ENCODE measurements around the gene CPNE9. TPM values are rescaled to one million over a fixed set of nuclear protein-coding genes. Genes with fewer than 3 reads are reported as not detected.
A peak's percentile ranks its signal among the peaks of the same experiment; 100 is the strongest.

Gene CPNE9
- total RNA-seq, 1 experiment from 2014 or later: 0.07 TPM

DNA sequence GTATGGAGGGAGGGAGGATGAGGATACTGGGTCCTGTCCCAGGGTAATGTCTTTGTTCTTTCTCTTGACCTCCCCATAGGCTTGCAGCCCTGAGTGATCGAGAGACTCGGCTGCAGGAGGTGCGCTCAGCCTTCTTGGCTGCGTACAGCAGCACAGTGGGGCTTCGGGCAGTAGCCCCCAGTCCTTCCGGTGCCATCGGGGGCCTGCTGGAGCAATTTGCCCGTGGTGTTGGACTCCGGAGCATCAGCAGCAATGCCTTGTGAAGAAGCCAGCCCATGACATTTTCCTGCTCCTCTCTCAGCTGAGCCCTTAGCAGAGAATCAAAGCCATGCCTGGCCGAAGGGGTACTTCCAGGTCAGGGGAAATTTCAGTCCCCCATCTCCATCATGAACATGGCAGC, 1.9 kb upstream of the CPNE9 start:
- DNase-seq: no peak
- H3K27me3 ChIP-seq (ENCODE audit: low read length): peaks cover 13% of the 10 kb centered on the region
- H3K36me3 ChIP-seq (ENCODE audit: low read depth, low read length): no peaks in the 10 kb centered on the region
- no peaks in the 10 kb centered on the region for H3K79me2 ChIP-seq (ENCODE audit: low read length)
- H3K9me2 ChIP-seq (replicated peaks; ENCODE audit: low read length): no peaks in the 10 kb centered on the region
- H2AFZ ChIP-seq (ENCODE audit: low read length): no peak overlapping the region
- BruUV-seq (replicated peaks): no TSS peak
- no peak for TF ChIP-seq EZH2phosphoT487 (IDR thresholded peaks at IDR 0.05; ENCODE audit: borderline replicate concordance, low read length)
- intact Hi-C loops (cut with micrococcal nuclease): no loop called here
- no peak overlapping the region for H3K9ac ChIP-seq (ENCODE audit: low read length)
- H3K4me1 ChIP-seq (ENCODE audit: insufficient read depth, low read length): peaks cover 12% of the 10 kb centered on the region; the same call in 1 of the 2 replicates
- no peak for ATAC-seq
- no peaks in the 10 kb centered on the region for H3F3A ChIP-seq (ENCODE audit: low read length, unreplicated experiment)
- no peaks in the 10 kb centered on the region for H4K20me1 ChIP-seq (ENCODE audit: low read length)
- H3K4me2 ChIP-seq (ENCODE audit: low read length): no peak overlapping the region
- ChIA-PET CTCF (interaction anchor here (0.6 kb wide), 1 partner anchor 201 kb away, joined by 3 read pairs; no protein-coding TSS in a partner anchor), POLR2A (ENCODE audit: unreplicated experiment) (no interaction called here)
- H3K9me3 ChIP-seq (ENCODE audit: low read length): no peaks in the 10 kb centered on the region
- H3K27ac ChIP-seq (ENCODE audit: low read length): no peak overlapping the region
- H3K4me3 ChIP-seq (ENCODE audit: low read length): no peak overlapping the region

DNA sequence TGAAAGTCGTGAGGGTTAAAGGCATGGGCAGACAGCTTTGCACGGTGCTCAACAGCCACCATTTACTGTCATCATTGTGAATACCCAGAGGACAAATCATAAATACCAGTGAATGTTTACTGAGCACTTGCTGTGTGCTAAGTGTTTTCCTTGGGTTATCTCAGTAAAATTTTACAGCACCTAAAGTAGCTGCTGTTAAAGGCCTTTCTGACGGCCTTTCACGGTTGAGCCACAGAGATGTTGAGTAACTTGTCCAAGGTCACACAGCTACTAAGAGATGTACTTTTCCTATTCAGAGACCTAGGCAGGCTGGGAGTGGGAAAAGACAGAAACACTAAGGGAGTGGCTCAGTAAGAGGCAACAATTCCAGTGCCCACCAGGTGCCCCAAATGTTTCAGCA, 393 bp upstream of the CPNE9 start:
- Histone ChIP-seq H3F3A (ENCODE audit: low read length, unreplicated experiment) (no peaks in the 10 kb centered on the region), H3K9me2 (replicated peaks; ENCODE audit: low read length) (no peaks in the 10 kb centered on the region), H3K36me3 (ENCODE audit: low read depth, low read length) (no peaks in the 10 kb centered on the region), H4K20me1 (ENCODE audit: low read length) (no peaks in the 10 kb centered on the region), H3K4me1 (ENCODE audit: insufficient read depth, low read length) (peaks cover 12% of the 10 kb centered on the region; the same call in 1 of the 2 replicates), H3K27ac (ENCODE audit: low read length) (no peak overlapping the region), H3K9me3 (ENCODE audit: low read length) (no peaks in the 10 kb centered on the region), H3K4me2 (ENCODE audit: low read length) (no peak overlapping the region), H3K79me2 (ENCODE audit: low read length) (no peaks in the 10 kb centered on the region), H3K9ac (ENCODE audit: low read length) (no peak overlapping the region), H2AFZ (ENCODE audit: low read length) (no peak overlapping the region), H3K27me3 (ENCODE audit: low read length) (peaks cover 13% of the 10 kb centered on the region), H3K4me3 (ENCODE audit: low read length) (no peak overlapping the region)
- intact Hi-C loops (cut with micrococcal nuclease): no loop called here
- CTCF ChIA-PET: no interaction called here
- POLR2A ChIA-PET (ENCODE audit: unreplicated experiment): no interaction called here
- BruUV-seq (replicated peaks): no TSS peak
- TF ChIP-seq EZH2phosphoT487 (IDR thresholded peaks at IDR 0.05; ENCODE audit: borderline replicate concordance, low read length) (no peak), EZH2 (IDR thresholded peaks at IDR 0.05; ENCODE audit: low read length, unreplicated experiment) (no peak)
- TF ChIP-seq, protein P1, sequence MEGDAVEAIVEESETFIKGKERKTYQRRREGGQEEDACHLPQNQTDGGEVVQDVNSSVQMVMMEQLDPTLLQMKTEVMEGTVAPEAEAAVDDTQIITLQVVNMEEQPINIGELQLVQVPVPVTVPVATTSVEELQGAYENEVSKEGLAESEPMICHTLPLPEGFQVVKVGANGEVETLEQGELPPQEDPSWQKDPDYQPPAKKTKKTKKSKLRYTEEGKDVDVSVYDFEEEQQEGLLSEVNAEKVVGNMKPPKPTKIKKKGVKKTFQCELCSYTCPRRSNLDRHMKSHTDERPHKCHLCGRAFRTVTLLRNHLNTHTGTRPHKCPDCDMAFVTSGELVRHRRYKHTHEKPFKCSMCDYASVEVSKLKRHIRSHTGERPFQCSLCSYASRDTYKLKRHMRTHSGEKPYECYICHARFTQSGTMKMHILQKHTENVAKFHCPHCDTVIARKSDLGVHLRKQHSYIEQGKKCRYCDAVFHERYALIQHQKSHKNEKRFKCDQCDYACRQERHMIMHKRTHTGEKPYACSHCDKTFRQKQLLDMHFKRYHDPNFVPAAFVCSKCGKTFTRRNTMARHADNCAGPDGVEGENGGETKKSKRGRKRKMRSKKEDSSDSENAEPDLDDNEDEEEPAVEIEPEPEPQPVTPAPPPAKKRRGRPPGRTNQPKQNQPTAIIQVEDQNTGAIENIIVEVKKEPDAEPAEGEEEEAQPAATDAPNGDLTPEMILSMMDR (conservative IDR thresholded peaks at IDR 0.05; ENCODE audit: low read depth, low read length): no peak
- ATAC-seq: no peak
- no peak for DNase-seq

DNA sequence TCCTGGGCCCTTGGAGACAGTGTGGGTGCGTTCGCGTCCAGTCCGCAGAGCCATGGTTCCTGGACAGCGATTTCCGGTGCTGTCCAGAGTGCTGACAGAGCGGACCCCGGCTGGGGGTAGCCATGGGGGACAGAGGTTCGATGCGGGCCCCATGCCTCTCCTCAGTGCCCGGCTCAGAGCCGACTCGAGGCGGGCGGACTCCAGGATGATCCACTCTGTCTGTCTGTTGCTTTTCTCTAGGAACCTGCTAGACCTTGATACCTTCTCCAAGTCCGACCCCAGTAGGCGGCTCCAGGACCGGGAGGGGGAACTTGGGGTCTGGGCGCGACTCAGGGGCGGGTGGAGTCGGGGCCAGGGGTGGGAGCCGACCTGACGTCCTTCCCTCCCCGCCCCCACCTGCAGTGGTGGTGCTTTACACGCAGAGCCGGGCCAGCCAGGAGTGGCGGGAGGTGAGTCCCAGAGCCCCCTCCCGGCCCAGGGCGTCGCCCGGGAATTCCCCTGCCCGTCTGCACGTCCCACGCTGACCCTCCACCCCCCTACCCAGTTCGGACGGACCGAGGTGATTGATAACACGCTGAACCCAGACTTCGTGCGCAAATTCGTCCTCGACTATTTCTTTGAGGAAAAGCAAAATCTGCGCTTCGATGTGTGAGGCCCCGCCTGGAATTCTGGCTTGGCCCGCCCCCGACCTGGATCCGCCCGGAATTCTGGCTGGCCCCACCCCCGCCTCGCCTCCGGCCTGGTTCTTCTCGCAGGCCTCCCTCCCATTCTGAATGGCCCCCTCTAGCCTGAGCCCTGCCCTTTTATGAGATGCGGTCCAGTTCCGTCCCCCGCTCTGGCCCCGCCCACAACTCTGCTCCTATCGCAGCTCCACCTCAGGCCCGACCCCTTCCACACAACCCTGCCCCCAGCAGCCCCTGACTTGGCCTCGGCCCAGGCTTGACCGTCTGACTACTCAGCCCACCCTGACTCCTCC, 1.0 kb downstream of the CPNE9 start:
- intact Hi-C loops (cut with micrococcal nuclease): no loop called here
- no peaks in the 10 kb centered on the region for H3K36me3 ChIP-seq (ENCODE audit: low read depth, low read length)
- CTCF ChIA-PET: no interaction called here
- H3K4me1 ChIP-seq (ENCODE audit: insufficient read depth, low read length): peaks cover 12% of the 10 kb centered on the region; the same call in 1 of the 2 replicates
- no peaks in the 10 kb centered on the region for H3K9me2 ChIP-seq (replicated peaks; ENCODE audit: low read length)
- DNase-seq (peak; percentile 19), ATAC-seq (peak; percentile 57)
- peak overlapping the region; percentile 61 for H3K4me3 ChIP-seq (ENCODE audit: low read length)
- H3F3A ChIP-seq (ENCODE audit: low read length, unreplicated experiment): no peaks in the 10 kb centered on the region
- H3K9ac ChIP-seq (ENCODE audit: low read length): no peak overlapping the region
- H4K20me1 ChIP-seq (ENCODE audit: low read length): no peaks in the 10 kb centered on the region
- H2AFZ ChIP-seq (ENCODE audit: low read length): peak overlapping the region; percentile 80
- H3K9me3 ChIP-seq (ENCODE audit: low read length): no peaks in the 10 kb centered on the region
- H3K27me3 ChIP-seq (ENCODE audit: low read length): peaks cover 13% of the 10 kb centered on the region
- no TSS peak for BruUV-seq (replicated peaks)
- H3K4me2 ChIP-seq (ENCODE audit: low read length): peak overlapping the region; percentile 92
- POLR2A ChIA-PET (ENCODE audit: unreplicated experiment): no interaction called here
- TF ChIP-seq EZH2 (IDR thresholded peaks at IDR 0.05; ENCODE audit: low read length, unreplicated experiment): peak; percentile 78
- TF ChIP-seq, protein P1 (conservative IDR thresholded peaks at IDR 0.05; ENCODE audit: low read depth, low read length): no peak
- no peak for TF ChIP-seq EZH2phosphoT487 (IDR thresholded peaks at IDR 0.05; ENCODE audit: borderline replicate concordance, low read length)
- H3K79me2 ChIP-seq (ENCODE audit: low read length): no peaks in the 10 kb centered on the region
- no peak overlapping the region for H3K27ac ChIP-seq (ENCODE audit: low read length)
